LNCaP clone FGC (cell line): ENCODE results near the gene TLR7.
A peak's percentile ranks its signal among the peaks of the same experiment; 100 is the strongest.

Experiments
- DNase-seq: peaks from one replicate; pipeline ENCODE4 v3.0.0-alpha.2; 2011; ENCODE audit warnings: low read depth
- H3K4me3 ChIP-seq: 2 replicates; pipeline ENCODE4 v1.5.1; 2011; ENCODE audit warnings: mild to moderate bottlenecking, low read depth, low read length, control low read depth
- TF ChIP-seq, protein P1 (sequence below): IDR thresholded peaks from 2 replicates; pipeline ENCODE4 v1.5.1; 2012; ENCODE audit warnings: mild to moderate bottlenecking; ENCODE audit not compliant: control insufficient read depth, insufficient read depth; ENCODE audit errors: extremely low read depth

The TLR7 gene

DNA sequence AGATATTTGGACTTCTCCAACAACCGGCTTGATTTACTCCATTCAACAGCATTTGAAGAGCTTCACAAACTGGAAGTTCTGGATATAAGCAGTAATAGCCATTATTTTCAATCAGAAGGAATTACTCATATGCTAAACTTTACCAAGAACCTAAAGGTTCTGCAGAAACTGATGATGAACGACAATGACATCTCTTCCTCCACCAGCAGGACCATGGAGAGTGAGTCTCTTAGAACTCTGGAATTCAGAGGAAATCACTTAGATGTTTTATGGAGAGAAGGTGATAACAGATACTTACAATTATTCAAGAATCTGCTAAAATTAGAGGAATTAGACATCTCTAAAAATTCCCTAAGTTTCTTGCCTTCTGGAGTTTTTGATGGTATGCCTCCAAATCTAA, 20.3 kb downstream of the TLR7 start:
- TF ChIP-seq, protein P1, sequence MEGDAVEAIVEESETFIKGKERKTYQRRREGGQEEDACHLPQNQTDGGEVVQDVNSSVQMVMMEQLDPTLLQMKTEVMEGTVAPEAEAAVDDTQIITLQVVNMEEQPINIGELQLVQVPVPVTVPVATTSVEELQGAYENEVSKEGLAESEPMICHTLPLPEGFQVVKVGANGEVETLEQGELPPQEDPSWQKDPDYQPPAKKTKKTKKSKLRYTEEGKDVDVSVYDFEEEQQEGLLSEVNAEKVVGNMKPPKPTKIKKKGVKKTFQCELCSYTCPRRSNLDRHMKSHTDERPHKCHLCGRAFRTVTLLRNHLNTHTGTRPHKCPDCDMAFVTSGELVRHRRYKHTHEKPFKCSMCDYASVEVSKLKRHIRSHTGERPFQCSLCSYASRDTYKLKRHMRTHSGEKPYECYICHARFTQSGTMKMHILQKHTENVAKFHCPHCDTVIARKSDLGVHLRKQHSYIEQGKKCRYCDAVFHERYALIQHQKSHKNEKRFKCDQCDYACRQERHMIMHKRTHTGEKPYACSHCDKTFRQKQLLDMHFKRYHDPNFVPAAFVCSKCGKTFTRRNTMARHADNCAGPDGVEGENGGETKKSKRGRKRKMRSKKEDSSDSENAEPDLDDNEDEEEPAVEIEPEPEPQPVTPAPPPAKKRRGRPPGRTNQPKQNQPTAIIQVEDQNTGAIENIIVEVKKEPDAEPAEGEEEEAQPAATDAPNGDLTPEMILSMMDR, result no peak
- no peak overlapping the region for H3K4me3 ChIP-seq
- DNase-seq, result no peak

DNA sequence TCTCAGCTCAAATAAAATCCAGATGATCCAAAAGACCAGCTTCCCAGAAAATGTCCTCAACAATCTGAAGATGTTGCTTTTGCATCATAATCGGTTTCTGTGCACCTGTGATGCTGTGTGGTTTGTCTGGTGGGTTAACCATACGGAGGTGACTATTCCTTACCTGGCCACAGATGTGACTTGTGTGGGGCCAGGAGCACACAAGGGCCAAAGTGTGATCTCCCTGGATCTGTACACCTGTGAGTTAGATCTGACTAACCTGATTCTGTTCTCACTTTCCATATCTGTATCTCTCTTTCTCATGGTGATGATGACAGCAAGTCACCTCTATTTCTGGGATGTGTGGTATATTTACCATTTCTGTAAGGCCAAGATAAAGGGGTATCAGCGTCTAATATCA, 20.9 kb downstream of the TLR7 start:
- TF ChIP-seq, protein P1, result no peak
- H3K4me3 ChIP-seq, result no peak overlapping the region
- no peak for DNase-seq

DNA sequence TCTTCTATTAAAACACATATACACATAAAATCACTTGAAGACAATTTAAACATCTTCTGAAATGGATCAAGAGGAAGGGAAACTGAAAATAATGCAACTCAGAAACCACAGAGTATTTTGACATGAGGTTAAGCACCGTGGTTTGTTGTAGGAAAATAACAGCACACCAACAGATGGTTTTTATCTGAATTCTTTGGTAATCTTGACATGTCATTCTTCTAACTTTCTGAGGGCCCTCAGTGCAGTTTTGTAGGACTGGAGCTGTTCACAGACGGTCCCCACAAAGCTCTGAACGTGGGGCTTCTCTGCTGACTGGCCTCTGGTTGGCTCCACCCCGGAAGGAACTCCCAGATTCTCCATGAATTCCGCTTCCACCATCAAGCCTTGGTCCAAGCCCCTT, 23.6 kb downstream of the TLR7 start:
- no peak for DNase-seq
- no peak overlapping the region for H3K4me3 ChIP-seq
- TF ChIP-seq, protein P1, result no peak

DNA sequence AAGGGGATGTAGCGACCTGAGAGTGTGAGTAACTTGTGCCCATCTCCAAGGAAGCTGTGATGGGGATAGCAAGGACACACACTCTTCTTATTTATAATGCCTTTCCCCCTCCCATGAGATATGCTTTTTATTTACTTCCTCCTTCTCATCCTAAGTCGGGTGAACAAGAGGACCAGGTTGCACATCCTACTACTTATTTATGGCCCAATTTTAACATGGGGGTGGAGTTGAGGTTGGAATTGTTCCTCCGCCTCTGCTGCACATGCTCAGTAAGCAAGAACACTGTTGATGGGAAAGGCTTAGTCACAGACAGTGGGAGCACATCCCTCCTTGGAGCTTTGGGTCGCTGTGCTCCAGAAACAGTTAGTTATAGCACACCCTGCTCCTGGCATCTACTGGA, 24.3 kb downstream of the TLR7 start:
- TF ChIP-seq, protein P1, result no peak
- H3K4me3 ChIP-seq, result no peak overlapping the region
- no peak for DNase-seq

DNA sequence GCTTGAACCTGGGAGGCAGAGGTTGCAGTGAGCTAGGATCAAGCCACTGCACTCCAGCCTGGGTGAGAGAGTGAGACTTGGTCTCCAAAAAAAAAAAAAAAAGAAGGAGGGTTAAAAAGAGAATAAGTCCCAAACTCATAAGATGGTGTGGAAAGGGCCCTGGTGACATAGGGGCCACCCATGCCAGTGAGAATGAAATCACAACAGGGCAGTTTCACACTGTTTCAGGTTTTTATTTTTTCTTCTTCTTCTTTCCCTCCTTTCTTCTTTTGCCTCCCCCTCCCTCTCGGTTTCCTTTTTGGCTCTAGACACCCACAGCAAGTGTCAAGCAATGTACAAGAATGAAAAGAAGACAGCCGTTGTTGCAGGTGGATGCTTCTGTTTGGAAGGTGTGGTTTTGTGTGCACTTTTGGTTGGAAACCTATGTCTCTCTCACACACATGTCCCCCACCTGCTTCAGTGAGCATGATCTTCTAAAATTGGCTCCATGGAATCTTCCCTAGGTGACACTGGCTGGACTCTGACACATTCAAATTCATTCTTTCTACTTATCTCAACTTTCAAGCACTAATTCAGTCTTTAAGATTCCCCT, 25.1 kb downstream of the TLR7 start:
- no peak for DNase-seq
- no peak overlapping the region for H3K4me3 ChIP-seq
- TF ChIP-seq, protein P1, result no peak

DNA sequence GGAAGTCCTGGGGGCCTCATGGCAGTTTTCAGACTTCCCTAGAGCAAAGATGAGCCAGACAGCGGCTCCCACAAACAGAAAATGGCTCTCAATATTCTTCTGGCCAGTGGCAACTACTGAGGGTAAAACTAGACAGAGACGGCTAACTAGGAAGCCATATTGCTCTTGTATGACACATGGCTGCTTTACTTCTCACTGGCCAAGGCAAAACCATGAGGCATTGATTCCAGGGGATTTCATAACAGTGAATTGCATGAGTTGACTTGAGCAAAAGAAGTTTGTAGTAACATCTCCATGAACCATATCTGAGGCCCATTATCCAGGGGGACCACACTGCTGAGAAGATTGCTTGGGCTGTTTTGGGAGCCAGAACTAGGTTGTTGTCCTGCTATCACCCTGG, 25.8 kb downstream of the TLR7 start:
- TF ChIP-seq, protein P1, result no peak
- no peak overlapping the region for H3K4me3 ChIP-seq
- no peak for DNase-seq

DNA sequence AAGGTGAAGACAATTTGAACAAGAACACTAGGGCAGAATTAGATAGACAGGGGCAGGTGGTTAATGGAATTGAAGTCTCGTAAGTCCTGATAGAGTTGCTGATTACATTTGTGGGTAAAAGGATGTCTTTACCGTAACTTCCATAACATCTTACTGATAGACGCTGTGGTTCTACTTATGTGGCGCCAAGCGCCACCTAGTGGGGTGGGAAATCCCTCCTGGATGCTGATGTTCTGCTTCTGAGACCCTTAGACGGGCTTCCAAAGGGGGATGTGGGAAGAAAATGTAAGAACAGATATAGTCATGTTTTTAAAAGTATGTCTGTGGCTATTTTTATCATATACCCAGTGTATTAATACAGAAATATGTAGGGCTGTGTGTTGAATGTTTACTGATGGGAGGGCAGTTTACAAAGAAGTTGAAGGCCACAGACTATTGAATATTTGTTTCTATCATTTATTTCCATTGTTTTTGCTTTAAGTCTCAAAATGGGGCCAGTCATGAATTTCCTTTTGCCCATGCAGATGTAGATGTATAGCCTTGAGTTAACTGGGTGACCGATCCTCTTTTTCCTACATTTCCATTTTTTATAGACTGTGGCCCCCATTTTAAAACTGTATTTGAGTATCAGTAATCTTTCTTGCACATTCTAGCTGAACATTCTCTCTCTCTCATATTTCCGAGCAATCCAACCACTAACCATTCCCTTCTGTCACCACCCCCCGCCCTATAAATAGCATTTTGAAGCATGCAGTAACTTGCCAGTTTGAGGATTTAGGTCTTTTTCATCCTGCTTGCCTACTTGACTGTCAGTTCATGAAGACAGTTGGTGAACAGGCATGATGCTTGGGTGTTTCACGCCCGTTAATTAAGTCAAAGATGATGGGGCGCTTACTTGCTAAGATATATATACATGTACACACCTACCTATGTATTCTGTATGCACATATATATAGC, 27.5 kb downstream of the TLR7 start:
- DNase-seq, result no peak
- no peak overlapping the region for H3K4me3 ChIP-seq
- TF ChIP-seq, protein P1, result peak; percentile 52
